T follicular helper cell (primary cell): ENCODE measurements around the gene DCDC2.
"Not testable (repeated sequence)": the region's sequence is repeated elsewhere in the genome, so short reads cannot be mapped to it uniquely, and the experiment has no call there.

Experiments
- DNase-seq: peaks from one replicate; pipeline ENCODE4 v3.0.0-alpha.2; 2020; ENCODE audit warnings: low read depth

DCDC2 gene

GRCh38 chr6:24381476-24382219 lies 23.8 kb upstream of the DCDC2 start:
- DNase-seq: no peak

GRCh38 chr6:24378473-24379097 lies 20.7 kb upstream of the DCDC2 start:
- no peak for DNase-seq

GRCh38 chr6:24376871-24377270 lies 19.0 kb upstream of the DCDC2 start:
- no peak for DNase-seq

- no peak for DNase-seq
Observed at GRCh38 chr6:24374612-24375011, 16.8 kb upstream of the DCDC2 start.

DNA sequence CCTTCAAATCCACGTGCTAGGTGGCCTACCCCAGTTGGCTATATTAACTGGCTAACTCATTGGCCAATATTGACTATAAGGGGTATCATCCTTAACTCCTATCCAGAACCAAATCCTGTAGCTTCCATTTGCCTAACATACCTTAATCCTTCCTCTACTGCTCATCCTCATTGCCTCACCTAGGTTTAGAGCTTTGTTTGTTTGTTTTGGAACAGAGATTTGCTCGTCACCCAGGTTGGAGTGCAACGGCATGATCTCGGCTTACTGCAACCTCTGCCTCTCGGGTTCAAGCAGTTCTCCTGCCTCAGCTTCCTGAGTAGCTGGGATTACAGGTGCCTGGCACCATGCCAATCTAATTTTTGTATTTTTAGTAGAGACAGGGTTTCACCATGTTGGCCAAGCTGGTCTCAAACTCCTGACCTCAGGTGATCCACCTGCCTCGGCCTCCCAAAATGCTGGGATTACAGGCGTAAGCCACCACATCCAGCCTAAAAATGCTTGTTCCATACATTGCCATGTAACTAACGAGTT lies 7.3 kb upstream of the DCDC2 start:
- DNase-seq: not testable (repeated sequence)

- DNase-seq: not testable (repeated sequence)
Observed at GRCh38 chr6:24362363-24362762, 4.5 kb upstream of the DCDC2 start.

- DNase-seq: peak; percentile 69
Observed at GRCh38 chr6:24359640-24360454, 2.0 kb upstream of the DCDC2 start.

- DNase-seq: no peak
Observed at GRCh38 chr6:24358219-24358821, 461 bp upstream of the DCDC2 start.

- DNase-seq: no peak
Observed at GRCh38 chr6:24356310-24356973, 1.4 kb downstream of the DCDC2 start.

DNA sequence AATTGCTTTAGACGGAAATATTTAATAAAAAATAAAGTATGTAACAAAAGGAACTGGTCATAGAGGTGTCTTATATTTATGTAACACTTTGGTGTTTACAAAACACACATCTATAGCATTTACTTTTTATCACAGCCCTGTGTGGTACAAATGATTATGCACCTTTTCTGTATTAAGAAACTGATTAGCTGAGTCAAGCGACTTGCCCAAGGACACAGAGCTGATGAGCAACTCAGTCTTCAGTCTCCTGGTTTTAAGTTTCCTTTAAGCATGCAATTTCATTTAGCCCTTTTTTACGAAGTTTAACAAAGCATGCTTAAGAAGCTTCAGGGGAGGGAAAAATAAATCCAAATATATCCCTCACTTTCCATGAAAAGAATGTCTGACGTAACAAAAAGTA lies 2.5 kb downstream of the DCDC2 start:
- no peak for DNase-seq

DNA sequence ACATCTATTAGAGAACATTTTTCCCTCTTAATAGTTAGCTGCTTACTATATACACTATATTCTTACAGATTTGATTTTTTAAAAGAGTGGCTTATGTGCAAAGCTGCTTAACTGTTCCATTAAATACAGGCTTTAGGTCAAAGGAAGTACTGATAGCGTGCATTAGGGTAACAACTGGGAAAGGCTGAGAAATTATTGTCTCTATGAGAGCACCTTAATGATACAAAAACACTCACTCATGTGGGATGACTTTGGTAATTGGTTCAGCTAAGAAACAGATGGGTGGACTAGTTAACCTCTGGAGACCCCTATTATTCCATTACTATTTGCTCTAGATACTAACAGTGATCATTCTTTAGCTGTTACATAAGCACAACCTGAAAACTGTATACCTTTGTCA lies 4.0 kb downstream of the DCDC2 start:
- DNase-seq: no peak

GRCh38 chr6:24352434-24352833 lies 5.4 kb downstream of the DCDC2 start:
- DNase-seq: no peak

GRCh38 chr6:24344976-24345375 lies 12.9 kb downstream of the DCDC2 start:
- no peak for DNase-seq

DNA sequence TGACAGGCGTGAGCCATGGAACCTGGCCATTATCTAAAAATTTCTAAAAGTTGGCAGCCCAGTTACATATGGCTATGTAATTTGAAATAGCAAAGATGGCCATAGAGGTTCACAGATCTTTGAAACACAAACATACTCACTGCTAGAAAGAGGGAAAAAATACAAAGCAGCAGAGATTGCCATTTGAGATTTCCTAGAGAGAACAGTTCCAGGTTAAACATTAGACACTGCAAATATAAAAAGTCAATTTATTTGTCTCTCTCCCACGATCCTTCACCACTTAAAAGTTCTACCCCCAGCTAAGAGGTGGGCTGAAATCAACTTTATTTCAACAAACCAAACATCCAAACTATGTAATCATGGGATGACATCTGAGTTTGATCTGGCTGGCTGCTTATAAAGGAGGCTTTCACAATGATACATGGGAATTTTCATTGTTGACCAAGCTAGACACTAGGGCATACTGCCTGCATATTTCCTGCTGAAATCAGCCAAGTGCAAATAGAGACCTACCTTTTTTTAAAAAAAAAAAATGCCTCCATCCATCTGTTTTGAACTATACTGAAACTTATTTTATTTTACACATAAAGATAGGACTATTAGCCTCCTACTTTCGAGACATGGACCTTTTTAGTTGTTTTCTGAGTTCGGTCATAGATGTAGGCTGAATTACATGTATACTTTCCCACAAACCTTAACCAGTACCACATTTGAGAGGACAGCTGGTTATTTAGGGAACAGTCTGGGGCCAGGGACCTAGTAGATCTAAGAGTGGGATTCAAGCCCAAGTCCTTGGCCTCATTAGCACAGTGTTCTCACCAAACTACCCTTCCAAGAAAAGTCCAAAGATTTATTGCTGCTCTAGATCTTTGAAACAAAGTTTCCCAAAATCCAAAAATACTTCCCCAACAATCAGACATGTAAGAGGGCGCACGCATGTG lies 16.6 kb downstream of the DCDC2 start:
- no peak for DNase-seq

DNA sequence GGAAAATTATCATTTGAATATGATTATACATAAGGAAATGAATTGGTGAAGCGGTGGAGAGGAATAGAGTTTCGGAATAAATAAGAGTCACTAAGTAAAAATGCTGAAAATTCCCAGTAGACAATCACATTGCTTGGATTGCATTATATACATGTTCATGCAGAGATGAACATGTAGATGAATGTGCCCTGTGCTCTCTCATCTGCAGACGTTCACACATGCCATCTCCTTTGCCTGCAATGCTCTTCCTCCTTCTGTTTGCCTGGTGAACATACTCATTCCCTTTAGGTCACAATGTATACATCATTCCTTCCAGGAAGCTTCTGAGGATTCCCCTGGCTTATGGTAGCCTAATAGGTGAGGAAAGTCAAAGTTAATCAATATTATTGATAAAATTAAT lies 17.9 kb downstream of the DCDC2 start:
- DNase-seq: no peak

DNA sequence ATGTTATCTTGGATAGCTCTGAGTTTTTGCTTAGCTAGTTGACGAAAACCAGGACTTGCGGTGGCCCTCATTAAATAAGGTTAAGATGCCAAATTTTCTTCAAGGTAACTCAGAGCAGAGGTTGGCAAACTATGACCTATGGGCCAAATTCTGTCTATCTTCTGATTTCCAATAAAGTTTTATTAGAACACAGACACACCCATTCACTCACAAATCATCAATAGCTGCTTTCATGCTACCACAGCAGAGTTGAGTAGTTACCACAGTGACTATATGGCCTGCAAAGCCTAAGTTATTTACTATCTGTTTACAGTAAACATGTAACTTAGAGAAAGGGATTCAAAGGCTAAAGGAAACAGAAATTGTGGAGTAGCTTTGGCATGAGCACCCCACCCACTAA lies 23.6 kb downstream of the DCDC2 start:
- DNase-seq: no peak

- DNase-seq: no peak
Observed at GRCh38 chr6:24332317-24332716, 25.5 kb downstream of the DCDC2 start.

DNA sequence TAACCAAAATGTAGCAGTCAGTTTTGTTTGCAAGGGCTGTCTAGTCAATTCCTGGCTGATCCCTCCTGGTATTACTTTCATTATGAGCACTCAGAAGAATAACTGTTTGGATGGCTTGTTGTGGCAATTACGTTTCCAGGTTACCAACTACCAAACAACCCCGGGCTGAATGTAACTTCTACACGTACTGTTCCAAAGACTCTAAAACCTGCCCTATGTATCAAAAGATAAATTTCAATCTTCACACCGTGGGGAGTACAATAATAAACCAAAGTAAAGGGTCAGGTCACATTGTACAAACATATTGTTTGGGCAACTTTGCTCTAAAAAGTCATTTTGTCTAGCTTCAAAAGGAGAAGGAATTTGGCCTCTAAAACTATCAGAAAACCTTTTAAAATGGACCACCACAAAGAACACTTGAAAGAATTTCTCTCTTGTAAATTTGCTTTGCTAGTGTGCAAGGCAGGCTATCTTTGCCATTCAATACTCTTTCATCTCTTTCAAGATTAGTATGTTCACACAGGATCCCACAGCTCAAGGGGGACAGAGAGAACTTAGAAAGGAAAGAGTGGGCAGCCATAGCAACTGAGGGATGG lies 27.6 kb downstream of the DCDC2 start:
- no peak for DNase-seq

- no peak for DNase-seq
Observed at GRCh38 chr6:24329451-24329850, 28.4 kb downstream of the DCDC2 start.

DNA sequence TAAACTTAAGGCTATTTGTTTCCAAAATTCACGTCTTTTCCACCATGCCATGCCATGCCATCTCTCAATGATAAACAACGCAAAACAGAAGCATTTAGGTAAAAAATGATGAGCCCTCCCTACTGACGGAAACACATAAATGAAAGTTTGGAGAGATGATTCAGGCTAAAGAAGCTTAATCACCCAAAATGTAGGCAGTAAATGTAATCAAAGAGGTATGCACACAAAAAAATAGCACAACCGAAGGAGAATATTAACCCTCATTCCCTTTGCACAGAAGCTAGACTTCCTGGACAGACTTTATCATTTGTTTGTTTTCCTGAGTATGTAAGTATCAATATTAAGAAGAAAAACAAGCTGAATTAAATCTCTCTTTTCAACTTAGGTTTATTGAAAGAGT lies 28.8 kb downstream of the DCDC2 start:
- no peak for DNase-seq
